MCF 10A (cell line): ENCODE results near the gene CCDC24. TPM values are rescaled to one million over a fixed set of nuclear protein-coding genes. Genes with fewer than 3 reads are reported as not detected.

ENCODE experiments used
- BruUV-seq: library from RNA; stranded (reverse); fragments of 400-500 nt; replicated peaks from 2 replicates; lab custom pipeline; 2021; lab: Mats Ljungman, UMichigan
- CTCF ChIA-PET: fragments of 300-600 bp; sonication (Branson Sonifier 250); formaldehyde crosslinking; extraction: SDS; loops from one replicate; lab custom pipeline; 2021; ENCODE audit warnings: antibody characterized with exemption, inconsistent platforms; lab: Yijun Ruan, JAX
- POLR2A ChIA-PET: fragments of 300-600, 350-650 bp; sonication (Branson Sonifier 250); formaldehyde crosslinking; extraction: SDS; loops from one replicate; lab custom pipeline; 2020; ENCODE audit warnings: antibody characterized with exemption, inconsistent platforms; lab: Yijun Ruan, JAX
- DNase-seq: peaks from one replicate; pipeline ENCODE4 v3.0.0-alpha.2; 2018; ENCODE audit not compliant: unreplicated experiment
- H3K27ac Mint-ChIP-seq: one replicate; pipeline ENCODE4 v1.8.0; 2022; ENCODE audit warnings: mild to moderate bottlenecking, low read depth, mixed read lengths; ENCODE audit not compliant: unreplicated experiment
- H3K27me3 Mint-ChIP-seq: one replicate; pipeline ENCODE4 v1.8.0; 2022; ENCODE audit warnings: mixed read lengths; ENCODE audit not compliant: insufficient read depth, unreplicated experiment
- H3K36me3 Mint-ChIP-seq: one replicate; pipeline ENCODE4 v1.8.0; 2022; ENCODE audit warnings: mild to moderate bottlenecking, moderate library complexity, mixed read lengths; ENCODE audit not compliant: insufficient read depth, unreplicated experiment
- H3K4me1 Mint-ChIP-seq: one replicate; pipeline ENCODE4 v1.8.0; 2022; ENCODE audit warnings: mixed read lengths; ENCODE audit not compliant: insufficient read depth, unreplicated experiment
- H3K4me3 Mint-ChIP-seq: one replicate; pipeline ENCODE4 v1.8.0; 2022; ENCODE audit warnings: mild to moderate bottlenecking, moderate library complexity, mixed read lengths; ENCODE audit not compliant: unreplicated experiment
- H3K9me3 Mint-ChIP-seq: one replicate; pipeline ENCODE4 v1.8.0; 2022; ENCODE audit warnings: mixed read lengths; ENCODE audit not compliant: unreplicated experiment
- intact Hi-C: fragments of 100-400 bp; cut with micrococcal nuclease; formaldehyde crosslinking; loops from 2 replicates; pipeline ENCODE4 v1.14.1; 2022
- total RNA-seq: library from RNA; stranded (reverse); gene quantifications from 2 replicates; pipeline ENCODE4 v1.2.3, GENCODE V29; 2022
- TF ChIP-seq, protein P1 (sequence below): fragments of 200-600 bp; IDR thresholded peaks from one replicate; pipeline ENCODE4 v1.8.0; 2022; ENCODE audit warnings: antibody characterized with exemption, mild to moderate bottlenecking; ENCODE audit not compliant: unreplicated experiment

The CCDC24 gene
- total RNA-seq, 1 experiment from 2014 or later = 4.8 TPM

GRCh38 chr1:43982808-43983207 lies 8.6 kb upstream of the CCDC24 start:
- Mint-ChIP-seq H3K4me3 (no peak overlapping the region), H3K36me3 (peaks cover 21% of the 10 kb centered on the region), H3K4me1 (peaks cover 41% of the 10 kb centered on the region), H3K27me3 (no peaks in the 10 kb centered on the region), H3K27ac (no peak overlapping the region), H3K9me3 (no peaks in the 10 kb centered on the region)
- ChIA-PET CTCF (no interaction called here), POLR2A (no interaction called here)
- BruUV-seq = no TSS peak
- TF ChIP-seq, protein P1, sequence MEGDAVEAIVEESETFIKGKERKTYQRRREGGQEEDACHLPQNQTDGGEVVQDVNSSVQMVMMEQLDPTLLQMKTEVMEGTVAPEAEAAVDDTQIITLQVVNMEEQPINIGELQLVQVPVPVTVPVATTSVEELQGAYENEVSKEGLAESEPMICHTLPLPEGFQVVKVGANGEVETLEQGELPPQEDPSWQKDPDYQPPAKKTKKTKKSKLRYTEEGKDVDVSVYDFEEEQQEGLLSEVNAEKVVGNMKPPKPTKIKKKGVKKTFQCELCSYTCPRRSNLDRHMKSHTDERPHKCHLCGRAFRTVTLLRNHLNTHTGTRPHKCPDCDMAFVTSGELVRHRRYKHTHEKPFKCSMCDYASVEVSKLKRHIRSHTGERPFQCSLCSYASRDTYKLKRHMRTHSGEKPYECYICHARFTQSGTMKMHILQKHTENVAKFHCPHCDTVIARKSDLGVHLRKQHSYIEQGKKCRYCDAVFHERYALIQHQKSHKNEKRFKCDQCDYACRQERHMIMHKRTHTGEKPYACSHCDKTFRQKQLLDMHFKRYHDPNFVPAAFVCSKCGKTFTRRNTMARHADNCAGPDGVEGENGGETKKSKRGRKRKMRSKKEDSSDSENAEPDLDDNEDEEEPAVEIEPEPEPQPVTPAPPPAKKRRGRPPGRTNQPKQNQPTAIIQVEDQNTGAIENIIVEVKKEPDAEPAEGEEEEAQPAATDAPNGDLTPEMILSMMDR = no peak
- DNase-seq = no peak
- intact Hi-C loops = no loop called here

GRCh38 chr1:43983253-43983899 lies 8.0 kb upstream of the CCDC24 start:
- Mint-ChIP-seq H3K9me3 (no peaks in the 10 kb centered on the region), H3K27ac (no peak overlapping the region), H3K27me3 (no peaks in the 10 kb centered on the region), H3K36me3 (peaks cover 21% of the 10 kb centered on the region), H3K4me3 (no peak overlapping the region), H3K4me1 (peaks cover 35% of the 10 kb centered on the region)
- ChIA-PET POLR2A (no interaction called here), CTCF (no interaction called here)
- TF ChIP-seq, protein P1 = no peak
- no peak for DNase-seq
- intact Hi-C loops = no loop called here
- no TSS peak for BruUV-seq

DNA sequence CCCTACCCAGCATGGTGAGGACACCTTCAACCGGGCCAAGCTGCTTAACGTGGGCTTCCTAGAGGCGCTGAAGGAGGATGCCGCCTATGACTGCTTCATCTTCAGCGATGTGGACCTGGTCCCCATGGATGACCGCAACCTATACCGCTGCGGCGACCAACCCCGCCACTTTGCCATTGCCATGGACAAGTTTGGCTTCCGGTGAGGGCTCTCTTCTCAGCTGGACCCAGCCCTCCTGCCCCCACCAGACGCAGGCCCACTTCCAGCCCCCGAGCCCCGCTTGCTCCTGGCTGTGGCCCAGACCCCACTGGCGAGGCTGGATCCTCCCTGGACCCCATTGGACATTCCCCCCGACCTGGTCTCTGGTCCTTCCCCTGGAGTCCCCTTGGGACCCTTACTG lies 6.5 kb upstream of the CCDC24 start:
- intact Hi-C loops = no loop called here
- TF ChIP-seq, protein P1 = no peak
- BruUV-seq = no TSS peak
- peaks cover 30% of the 10 kb centered on the region for H3K4me1 Mint-ChIP-seq
- DNase-seq = no peak
- H3K27me3 Mint-ChIP-seq = no peaks in the 10 kb centered on the region
- H3K27ac Mint-ChIP-seq = no peak overlapping the region
- ChIA-PET POLR2A (no interaction called here), CTCF (interaction anchor here (0.6 kb wide), 1 partner anchor 26 kb away, joined by 3 read pairs; no protein-coding TSS in a partner anchor)
- H3K9me3 Mint-ChIP-seq = no peaks in the 10 kb centered on the region
- no peak overlapping the region for H3K4me3 Mint-ChIP-seq
- peaks cover 26% of the 10 kb centered on the region for H3K36me3 Mint-ChIP-seq

GRCh38 chr1:43985984-43986595 lies 5.3 kb upstream of the CCDC24 start:
- Mint-ChIP-seq H3K36me3 (peaks cover 31% of the 10 kb centered on the region), H3K4me1 (peaks cover 21% of the 10 kb centered on the region), H3K4me3 (no peak overlapping the region), H3K27me3 (no peaks in the 10 kb centered on the region), H3K9me3 (no peaks in the 10 kb centered on the region), H3K27ac (peak overlapping the region; percentile 19)
- intact Hi-C loops = no loop called here
- ChIA-PET CTCF (interaction anchor here (0.5 to 0.6 kb wide), 2 partner anchors 13 to 612 kb away, joined by 3 to 4 read pairs; no protein-coding TSS in a partner anchor), POLR2A (no interaction called here)
- DNase-seq = no peak
- no TSS peak for BruUV-seq
- TF ChIP-seq, protein P1 = no peak
